ENCODE measurements around the gene TMEM185A. TPM values are rescaled to one million over a fixed set of nuclear protein-coding genes. Genes with fewer than 3 reads are reported as not detected.
"Not testable (repeated sequence)": the region's sequence is repeated elsewhere in the genome, so short reads cannot be mapped to it uniquely, and the experiment has no call there.

The TMEM185A gene
- total RNA-seq, 1 donor from 2014 or later = 15.5 TPM

DNA sequence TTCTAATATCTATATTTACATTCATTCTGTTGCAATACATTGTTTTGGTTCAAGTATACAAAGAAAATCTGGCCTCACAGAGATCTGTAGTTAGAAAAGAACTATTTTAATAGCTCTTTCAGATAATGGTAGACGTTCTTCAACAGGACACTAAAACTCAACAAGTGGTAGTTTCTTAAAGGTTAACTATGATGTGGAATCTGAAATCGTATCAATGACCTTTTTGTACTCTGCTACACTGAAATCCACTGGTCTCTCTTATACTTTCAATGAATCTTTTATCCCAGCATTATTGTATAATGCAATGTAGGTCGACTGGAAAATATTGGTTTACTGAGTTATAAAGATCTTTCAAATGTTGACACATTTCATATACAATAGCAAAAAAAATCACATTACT, 12.7 kb downstream of the TMEM185A start:
- H3K9me3 ChIP-seq = no peaks in the 10 kb centered on the region
- H3K36me3 ChIP-seq = no peaks in the 10 kb centered on the region
- H3K4me1 ChIP-seq = peaks cover 1% of the 10 kb centered on the region
- DNase-seq (ENCODE audit: extremely low spot score in 2 of 2) = no peak
- H3K27me3 ChIP-seq = no peaks in the 10 kb centered on the region
- TF ChIP-seq, protein P1, sequence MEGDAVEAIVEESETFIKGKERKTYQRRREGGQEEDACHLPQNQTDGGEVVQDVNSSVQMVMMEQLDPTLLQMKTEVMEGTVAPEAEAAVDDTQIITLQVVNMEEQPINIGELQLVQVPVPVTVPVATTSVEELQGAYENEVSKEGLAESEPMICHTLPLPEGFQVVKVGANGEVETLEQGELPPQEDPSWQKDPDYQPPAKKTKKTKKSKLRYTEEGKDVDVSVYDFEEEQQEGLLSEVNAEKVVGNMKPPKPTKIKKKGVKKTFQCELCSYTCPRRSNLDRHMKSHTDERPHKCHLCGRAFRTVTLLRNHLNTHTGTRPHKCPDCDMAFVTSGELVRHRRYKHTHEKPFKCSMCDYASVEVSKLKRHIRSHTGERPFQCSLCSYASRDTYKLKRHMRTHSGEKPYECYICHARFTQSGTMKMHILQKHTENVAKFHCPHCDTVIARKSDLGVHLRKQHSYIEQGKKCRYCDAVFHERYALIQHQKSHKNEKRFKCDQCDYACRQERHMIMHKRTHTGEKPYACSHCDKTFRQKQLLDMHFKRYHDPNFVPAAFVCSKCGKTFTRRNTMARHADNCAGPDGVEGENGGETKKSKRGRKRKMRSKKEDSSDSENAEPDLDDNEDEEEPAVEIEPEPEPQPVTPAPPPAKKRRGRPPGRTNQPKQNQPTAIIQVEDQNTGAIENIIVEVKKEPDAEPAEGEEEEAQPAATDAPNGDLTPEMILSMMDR (IDR thresholded peaks at IDR 0.05) = no peak
- no peak for TF ChIP-seq POLR2AphosphoS5 (IDR thresholded peaks at IDR 0.05; ENCODE audit: insufficient read depth in 1 of 2, low read depth in 1 of 2)
- no peak for TF ChIP-seq POLR2A (IDR thresholded peaks at IDR 0.05)
- H3K27ac ChIP-seq = no peak overlapping the region
- intact Hi-C loops (cut with DNase I) = no loop called here
- H3K4me3 ChIP-seq = no peak overlapping the region

DNA sequence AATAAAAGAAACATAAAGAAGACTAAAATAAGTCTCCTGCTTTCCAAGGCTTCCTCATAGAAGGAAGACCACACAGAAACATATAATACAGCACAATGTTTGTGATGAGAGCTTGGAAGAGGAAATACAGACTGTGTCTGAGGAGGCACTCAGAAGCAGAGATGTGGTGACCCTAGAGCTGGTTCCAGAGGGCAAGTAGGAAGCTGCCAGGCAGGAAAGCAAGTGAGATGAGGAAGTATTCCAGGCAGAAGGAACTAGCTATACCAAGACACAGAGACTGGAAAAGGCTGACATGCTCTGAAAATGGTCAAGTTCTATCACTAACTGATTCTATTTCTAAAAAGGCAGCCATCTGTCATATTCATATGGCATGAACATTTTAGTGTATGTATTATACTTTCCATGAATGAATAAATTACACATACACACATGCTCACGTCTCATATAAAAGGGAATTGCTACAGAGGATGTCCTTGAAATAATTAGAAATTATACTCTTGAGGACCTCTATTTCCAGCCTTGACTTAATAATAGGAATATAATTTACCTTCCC, 19.9 kb downstream of the TMEM185A start:
- TF ChIP-seq POLR2AphosphoS5 (IDR thresholded peaks at IDR 0.05; ENCODE audit: insufficient read depth in 1 of 2, low read depth in 1 of 2) = no peak
- no peak for TF ChIP-seq POLR2A (IDR thresholded peaks at IDR 0.05)
- TF ChIP-seq, protein P1 (IDR thresholded peaks at IDR 0.05) = no peak
- intact Hi-C loops (cut with DNase I) = loop anchor here (5.0 kb wide), 1 partner anchor 1069 kb away; no protein-coding TSS in a partner anchor
- H3K36me3 ChIP-seq = no peaks in the 10 kb centered on the region
- no peaks in the 10 kb centered on the region for H3K9me3 ChIP-seq
- DNase-seq (ENCODE audit: extremely low spot score in 2 of 2) = no peak
- H3K27me3 ChIP-seq = no peaks in the 10 kb centered on the region
- H3K27ac ChIP-seq = no peak overlapping the region
- H3K4me3 ChIP-seq = no peak overlapping the region
- no peaks in the 10 kb centered on the region for H3K4me1 ChIP-seq

DNA sequence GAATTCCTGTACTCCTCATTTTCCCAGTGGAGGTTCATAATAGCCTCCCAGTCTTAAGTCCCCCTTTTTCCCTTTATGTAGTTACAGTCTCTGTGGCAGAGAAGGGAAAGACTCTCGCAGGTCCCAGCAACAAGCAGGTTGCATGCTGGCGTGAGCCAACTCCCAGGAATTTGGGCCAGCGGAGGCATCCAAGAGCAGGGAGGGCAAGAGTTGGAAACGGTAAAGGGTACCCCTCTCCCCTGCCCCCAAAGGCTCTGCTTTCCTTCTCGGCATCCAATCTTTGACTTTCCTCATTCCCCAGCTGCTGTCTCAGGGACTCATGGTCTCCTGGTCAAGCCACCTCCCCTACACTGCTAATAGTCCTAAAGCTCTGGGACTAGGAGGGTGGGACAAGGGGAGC, 21.1 kb downstream of the TMEM185A start:
- Histone ChIP-seq H3K4me3 (no peak overlapping the region), H3K36me3 (no peaks in the 10 kb centered on the region), H3K9me3 (no peaks in the 10 kb centered on the region), H3K27ac (no peak overlapping the region), H3K4me1 (no peaks in the 10 kb centered on the region), H3K27me3 (no peaks in the 10 kb centered on the region)
- intact Hi-C loops (cut with DNase I) = loop anchor here (5.0 kb wide), 1 partner anchor 1068 kb away; no protein-coding TSS in a partner anchor
- DNase-seq (ENCODE audit: extremely low spot score in 2 of 2) = peak in 1 of 2 donors; percentile 54
- no peak for TF ChIP-seq POLR2AphosphoS5 (IDR thresholded peaks at IDR 0.05; ENCODE audit: insufficient read depth in 1 of 2, low read depth in 1 of 2)
- no peak for TF ChIP-seq POLR2A (IDR thresholded peaks at IDR 0.05)
- TF ChIP-seq, protein P1 (IDR thresholded peaks at IDR 0.05) = no peak

DNA sequence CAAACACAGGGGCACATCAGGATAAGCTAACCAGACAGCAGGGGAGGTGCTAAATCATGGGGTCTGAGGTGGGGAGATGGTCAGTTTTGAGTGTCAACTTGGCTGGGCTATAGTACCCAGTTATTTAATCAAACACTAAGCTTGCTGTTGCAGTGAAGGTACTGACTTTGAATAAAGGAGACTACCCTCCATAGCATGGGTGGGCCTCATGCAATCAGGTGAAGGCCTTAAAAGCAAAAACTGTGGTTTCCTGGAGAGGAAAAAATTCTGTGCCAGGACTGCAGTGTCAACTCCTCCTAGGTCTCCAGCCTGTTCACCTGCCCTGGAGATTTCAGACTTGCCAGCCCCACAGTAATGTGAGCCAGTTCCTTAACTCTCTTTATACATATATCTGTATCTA, 23.9 kb downstream of the TMEM185A start:
- H3K27me3 ChIP-seq = no peaks in the 10 kb centered on the region
- intact Hi-C loops (cut with DNase I) = no loop called here

DNA sequence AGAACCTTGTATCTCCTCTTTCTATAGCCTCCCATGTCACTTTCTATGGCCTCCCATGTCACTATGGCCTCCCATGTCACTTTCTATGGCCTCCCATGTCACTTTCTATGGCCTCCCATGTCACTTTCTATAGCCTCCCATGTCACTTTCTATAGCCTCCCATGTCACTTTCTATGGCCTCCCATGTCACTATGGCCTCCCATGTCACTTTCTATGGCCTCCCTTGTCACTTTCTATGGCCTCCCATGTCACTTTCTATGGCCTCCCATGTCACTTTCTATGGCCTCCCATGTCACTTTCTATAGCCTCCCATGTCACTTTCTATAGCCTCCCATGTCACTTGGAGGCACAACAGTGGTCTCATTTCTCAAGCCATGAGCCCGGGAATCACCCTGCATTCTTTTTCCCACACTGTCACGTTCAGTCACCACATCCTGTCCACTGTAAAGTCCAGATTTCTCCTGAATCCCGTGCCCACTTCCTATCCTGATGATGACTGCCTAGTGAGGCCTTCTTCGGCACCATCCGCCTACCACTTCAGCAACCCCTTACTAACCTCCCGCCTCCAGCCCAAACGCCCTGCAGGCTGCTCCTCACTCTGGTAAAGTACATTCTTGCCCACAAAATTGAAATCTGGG, 26.2 kb downstream of the TMEM185A start:
- H3K36me3 ChIP-seq; intact Hi-C loops (cut with DNase I); H3K9me3 ChIP-seq; DNase-seq (ENCODE audit: extremely low spot score in 2 of 2); H3K4me3 ChIP-seq; H3K27ac ChIP-seq; H3K4me1 ChIP-seq; H3K27me3 ChIP-seq: not testable (repeated sequence)

More for the DNA sequence above, 23.9 kb downstream of the TMEM185A start:
- Histone ChIP-seq H3K27ac (no peak overlapping the region), H3K9me3 (no peaks in the 10 kb centered on the region), H3K4me3 (no peak overlapping the region), H3K36me3 (no peaks in the 10 kb centered on the region), H3K4me1 (no peaks in the 10 kb centered on the region)
- DNase-seq (ENCODE audit: extremely low spot score in 2 of 2) = no peak
- TF ChIP-seq, protein P1 (IDR thresholded peaks at IDR 0.05) = no peak
- TF ChIP-seq POLR2A (IDR thresholded peaks at IDR 0.05) = no peak

DNA sequence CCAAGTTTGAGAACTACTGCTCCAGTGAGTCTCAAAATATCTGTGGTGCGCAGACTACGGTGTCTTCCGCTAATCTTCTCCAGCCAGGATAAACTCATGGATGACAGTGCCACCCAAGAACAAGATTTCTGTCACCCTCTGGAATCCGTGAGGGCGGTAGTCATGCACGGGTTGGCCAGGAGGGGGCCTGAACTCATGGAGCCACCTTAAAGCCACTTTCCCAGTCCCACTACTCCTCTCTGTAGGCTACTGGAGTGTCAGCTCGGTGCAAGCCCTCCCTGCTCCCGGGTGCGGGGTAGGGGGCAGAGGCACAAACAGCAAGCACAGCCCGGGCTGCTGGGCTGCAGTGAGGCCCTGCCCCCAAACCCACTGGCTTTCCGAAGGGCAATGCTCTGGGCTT, 33.0 kb downstream of the TMEM185A start:
- H3K27ac ChIP-seq; H3K36me3 ChIP-seq; H3K9me3 ChIP-seq; DNase-seq (ENCODE audit: extremely low spot score in 2 of 2); intact Hi-C loops (cut with DNase I); H3K27me3 ChIP-seq; H3K4me1 ChIP-seq; H3K4me3 ChIP-seq: not testable (repeated sequence)

DNA sequence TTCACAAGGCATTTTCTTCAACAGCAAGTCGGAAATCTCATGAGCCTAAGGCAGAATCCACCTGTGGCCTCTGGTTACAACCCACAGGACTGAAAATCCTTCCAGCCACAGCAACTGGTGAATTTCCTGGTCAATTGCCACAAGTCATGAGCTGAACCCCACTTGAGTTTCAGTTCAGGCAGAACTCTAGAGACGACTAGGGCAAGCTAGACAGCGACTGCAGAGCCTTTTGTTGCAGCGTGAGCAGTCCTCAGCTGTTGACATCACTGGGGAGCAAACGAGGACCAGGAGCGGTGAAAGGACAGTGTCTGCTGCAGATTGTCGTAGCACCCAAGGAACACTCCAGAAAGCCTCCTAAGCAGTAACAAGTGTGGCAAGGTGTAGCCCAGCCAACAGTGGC, 35.6 kb downstream of the TMEM185A start:
- H3K27ac ChIP-seq; H3K36me3 ChIP-seq; H3K9me3 ChIP-seq; intact Hi-C loops (cut with DNase I); H3K4me1 ChIP-seq; DNase-seq (ENCODE audit: extremely low spot score in 2 of 2); H3K27me3 ChIP-seq; H3K4me3 ChIP-seq: not testable (repeated sequence)

DNA sequence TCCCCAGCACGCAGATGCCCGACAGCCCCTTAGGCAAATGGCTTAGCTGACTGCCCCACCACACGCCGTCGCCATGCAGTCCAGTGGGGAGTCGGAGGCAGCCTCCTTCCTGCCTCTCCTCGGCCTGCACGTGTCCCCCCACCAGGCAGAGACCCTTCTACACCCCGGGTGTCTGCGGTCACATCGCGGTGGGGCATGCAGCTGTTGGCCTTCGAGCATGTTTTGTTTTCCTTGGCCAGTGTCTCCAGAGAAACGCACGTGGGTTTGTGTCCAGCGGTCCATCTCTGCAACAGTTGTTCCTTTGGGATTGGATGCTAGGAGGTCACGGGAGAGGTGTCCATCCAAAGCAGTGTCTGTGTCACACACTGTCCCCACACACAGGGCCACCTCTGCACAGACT, 36.4 kb downstream of the TMEM185A start, which contains the start of gene HSFX2:
TSS of gene HSFX2 (minus strand) at position 101 of the 400 bp plus-strand sequence. CDS start 614 bp downstream, outside the sequence.
- intact Hi-C loops (cut with DNase I); H3K4me3 ChIP-seq; H3K4me1 ChIP-seq; DNase-seq (ENCODE audit: extremely low spot score in 2 of 2); H3K36me3 ChIP-seq; H3K9me3 ChIP-seq; H3K27me3 ChIP-seq; H3K27ac ChIP-seq: not testable (repeated sequence)

DNA sequence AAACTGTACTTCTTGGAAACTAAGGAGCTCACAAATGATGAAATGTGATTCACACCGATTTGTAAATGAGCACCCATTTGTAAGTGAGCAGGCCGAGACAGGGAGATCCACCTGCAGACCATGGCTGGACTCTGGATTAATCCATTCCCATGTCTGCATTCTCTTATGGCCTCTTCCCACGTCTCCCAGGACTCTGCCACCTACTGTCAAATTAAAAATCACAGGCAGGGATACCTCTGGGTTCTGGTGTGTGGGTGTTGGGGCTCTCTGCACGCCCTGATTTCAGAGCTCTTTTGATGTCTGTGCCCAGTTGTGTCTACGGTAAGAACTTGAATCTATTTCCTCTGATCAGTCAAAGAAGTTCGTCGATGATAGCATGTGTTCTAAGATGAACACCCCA, 40.6 kb downstream of the TMEM185A start:
- H3K27ac ChIP-seq; H3K4me3 ChIP-seq; H3K4me1 ChIP-seq; H3K36me3 ChIP-seq; DNase-seq (ENCODE audit: extremely low spot score in 2 of 2); H3K9me3 ChIP-seq; intact Hi-C loops (cut with DNase I); H3K27me3 ChIP-seq: not testable (repeated sequence)
